SK-N-MC (cell line): ENCODE results near the gene XPOT.

Experiments
- EZH2 ChIP-seq: fragments of 200-600 bp; sonication (generic); IDR thresholded peaks from one replicate; pipeline ENCODE4 v1.6.1; 2017; ENCODE audit warnings: antibody characterized with exemption
- POLR2AphosphoS5 ChIP-seq: IDR thresholded peaks from 2 replicates; pipeline ENCODE4 v1.6.1; 2012; ENCODE audit warnings: mild to moderate bottlenecking, low read depth, low read length, borderline replicate concordance

GRCh38 chr12:64457923-64458322, 53.7 kb downstream of the XPOT start:
- no peak for TF ChIP-seq EZH2
- TF ChIP-seq POLR2AphosphoS5, result no peak
